LNCAP (cell line): Measurements from ENCODE around the gene MYRIP.

Experiments
- CTCF ChIP-seq: fragments of 450-650 bp; IDR thresholded peaks from 2 replicates; pipeline ENCODE4 v1.5.1; 2017; ENCODE audit warnings: mild to moderate bottlenecking

The MYRIP gene

GRCh38 chr3:39801216-39801615, 8.2 kb upstream of the MYRIP start:
- TF ChIP-seq CTCF, result no peak

- no peak for TF ChIP-seq CTCF
Measured at GRCh38 chr3:39803956-39804355, 5.5 kb upstream of the MYRIP start.

- no peak for TF ChIP-seq CTCF
Measured at GRCh38 chr3:39804951-39805350, 4.5 kb upstream of the MYRIP start.

GRCh38 chr3:39805650-39806049, 3.8 kb upstream of the MYRIP start:
- TF ChIP-seq CTCF, result no peak

- no peak for TF ChIP-seq CTCF
Measured at GRCh38 chr3:39806820-39807219, 2.6 kb upstream of the MYRIP start.

GRCh38 chr3:39808467-39809180, 785 bp upstream of the MYRIP start:
- no peak for TF ChIP-seq CTCF

- no peak for TF ChIP-seq CTCF
Measured at GRCh38 chr3:39809995-39810595, 686 bp downstream of the MYRIP start.
